Measurements from ENCODE around the gene EVPLL. TPM values are rescaled to one million over a fixed set of nuclear protein-coding genes. Genes with fewer than 3 reads are reported as not detected.

The EVPLL gene
- total RNA-seq (2022; extraction: Qiagen RNA extraction; ENCODE audit: low read depth), result not detected in 5 replicates

DNA sequence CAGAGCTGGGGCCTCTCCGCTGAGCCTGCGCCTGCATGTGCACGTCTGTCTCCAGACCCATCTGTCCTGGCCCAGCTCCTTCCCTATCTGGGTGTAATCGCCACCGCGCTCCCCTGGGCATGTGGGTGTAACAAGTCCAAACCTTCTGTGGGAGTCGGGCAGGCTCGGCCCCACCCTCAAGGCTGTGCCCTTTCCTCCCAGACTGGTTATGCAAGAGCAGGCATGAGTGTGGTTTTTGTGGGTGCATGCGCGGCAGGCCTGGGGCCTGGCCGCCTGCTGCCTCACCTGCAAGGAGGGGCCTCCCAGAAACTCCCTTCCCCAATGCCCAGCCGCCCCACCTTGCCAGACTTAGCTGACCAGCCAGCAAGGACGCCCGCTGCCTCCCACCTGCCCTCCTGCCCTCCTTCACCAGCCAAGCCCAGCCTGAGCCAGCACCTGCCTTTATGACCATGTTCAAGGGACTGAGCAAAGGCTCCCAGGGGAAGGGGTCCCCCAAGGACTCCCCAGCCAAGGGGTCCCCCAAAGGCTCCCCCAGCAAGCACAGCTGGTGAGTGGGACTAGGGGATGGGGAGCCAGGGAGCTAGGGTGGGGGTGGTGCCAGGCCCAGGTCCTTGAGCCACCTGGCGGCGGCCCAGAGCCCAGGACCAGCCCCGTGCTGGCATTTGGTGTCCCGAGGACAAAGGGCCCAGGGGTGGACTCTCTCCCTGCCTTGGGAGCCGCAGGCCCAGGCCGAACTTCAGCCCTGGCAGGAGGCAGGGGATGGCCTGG, at the start of gene EVPLL:
Gene EVPLL (plus strand): TSS at position 342 of the 768 bp plus-strand sequence. CDS start 3,160 bp downstream, outside the sequence.

DNA sequence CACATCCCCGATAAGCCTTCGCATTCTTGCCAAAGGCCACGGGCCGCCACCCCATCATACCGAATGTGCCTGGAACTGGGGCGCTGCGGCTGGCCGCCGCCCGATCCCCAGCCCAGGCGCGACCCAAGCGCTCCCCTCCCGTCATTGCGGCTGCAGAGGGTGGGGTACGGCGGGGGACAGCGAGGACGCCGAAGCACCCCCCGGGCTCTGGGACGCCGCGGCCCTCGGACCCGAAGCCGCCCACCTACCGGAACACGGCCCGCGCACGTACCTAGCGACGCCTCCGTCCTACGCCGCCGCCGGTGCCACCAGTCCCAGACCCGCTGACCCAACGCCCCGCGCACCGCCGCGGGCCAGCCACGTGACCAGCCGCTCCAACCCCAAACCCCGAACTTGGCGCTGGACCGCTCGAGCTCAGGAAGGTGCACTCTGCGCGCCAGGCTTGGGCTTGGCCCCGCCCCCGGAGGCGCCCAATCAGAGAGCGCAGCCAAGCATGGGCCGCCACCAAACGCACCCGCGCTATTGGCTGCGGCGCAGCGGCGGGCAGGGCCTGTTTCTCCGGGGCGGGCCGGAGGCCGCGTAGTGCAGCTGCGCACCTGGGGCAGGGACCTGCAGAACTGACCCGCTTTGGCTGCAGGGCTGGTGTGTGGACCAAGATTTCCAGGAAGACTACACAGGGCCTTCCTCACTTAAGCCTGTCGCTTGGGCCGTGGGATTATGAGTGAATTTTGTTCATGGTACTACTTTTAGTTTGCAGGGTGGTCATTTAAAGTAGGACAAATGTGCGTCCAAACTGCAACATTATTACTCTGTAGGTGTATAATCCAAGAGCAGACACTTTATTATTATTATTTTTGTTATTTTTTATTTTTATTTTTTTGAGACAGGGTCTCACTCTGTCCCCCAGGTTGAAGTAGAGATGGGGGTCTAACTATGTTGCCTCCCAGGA, 14.2 kb upstream of the EVPLL start, which contains the start of gene SHMT1:
Gene SHMT1 (minus strand): TSS at position 450 of the 949 bp plus-strand sequence. CDS start 7,569 bp downstream, outside the sequence.

Other genes starting within 250 kb of the EVPLL start
- gene ALKBH5, start 193.9 kb upstream of the EVPLL start, total RNA-seq (2022; extraction: Qiagen RNA extraction; ENCODE audit: low read depth), result 47.1 to 54.5 TPM (median 51.4 TPM) in 5 replicates
- 11.9 to 16.5 TPM (median 14.9 TPM) in 5 replicates for gene LLGL1, start 152.1 kb upstream of the EVPLL start, total RNA-seq (2022; extraction: Qiagen RNA extraction; ENCODE audit: low read depth)
- 214 to 246 TPM (median 235 TPM) in 5 replicates for gene FLII, start 119.0 kb upstream of the EVPLL start, total RNA-seq (2022; extraction: Qiagen RNA extraction; ENCODE audit: low read depth)
- gene MIEF2, start 117.1 kb upstream of the EVPLL start, total RNA-seq (2022; extraction: Qiagen RNA extraction; ENCODE audit: low read depth), result 5.7 to 10.2 TPM (median 8.8 TPM) in 5 replicates
- 29.7 to 38.5 TPM (median 35.3 TPM) in 5 replicates for gene TOP3A, start 62.8 kb upstream of the EVPLL start, total RNA-seq (2022; extraction: Qiagen RNA extraction; ENCODE audit: low read depth)
- 14.8 to 16.5 TPM (median 15.5 TPM) in 5 replicates for gene SMCR8, start 62.5 kb upstream of the EVPLL start, total RNA-seq (2022; extraction: Qiagen RNA extraction; ENCODE audit: low read depth)
- gene SHMT1, start 14.2 kb upstream of the EVPLL start, total RNA-seq (2022; extraction: Qiagen RNA extraction; ENCODE audit: low read depth), result 44.4 to 48.9 TPM (median 45.4 TPM) in 5 replicates
- gene LGALS9C, start 99.0 kb downstream of the EVPLL start, total RNA-seq (2022; extraction: Qiagen RNA extraction; ENCODE audit: low read depth), result not detected in 5 replicates

Data from A549 treated with GW870086 at 1 μM for 4 hours (cell line).